ENCODE data around the gene GRAMD1B.
A peak's percentile ranks its signal among the peaks of the same experiment; 100 is the strongest.

Gene GRAMD1B

GRCh38 chr11:123573286-123573685 is 143.2 kb downstream of the GRAMD1B start:
- TF ChIP-seq ZFX (IDR thresholded peaks at IDR 0.05) (no peak), CTCF (conservative IDR thresholded peaks at IDR 0.05) (no peak)

GRCh38 chr11:123575441-123575840 is 145.4 kb downstream of the GRAMD1B start:
- H3K27ac ChIP-seq: no peak overlapping the region
- TF ChIP-seq ZFX (IDR thresholded peaks at IDR 0.05) (no peak), CTCF (conservative IDR thresholded peaks at IDR 0.05) (no peak)

More at GRCh38 chr11:123573286-123573685, 143.2 kb downstream of the GRAMD1B start:
- no peak overlapping the region for H3K27ac ChIP-seq

DNA sequence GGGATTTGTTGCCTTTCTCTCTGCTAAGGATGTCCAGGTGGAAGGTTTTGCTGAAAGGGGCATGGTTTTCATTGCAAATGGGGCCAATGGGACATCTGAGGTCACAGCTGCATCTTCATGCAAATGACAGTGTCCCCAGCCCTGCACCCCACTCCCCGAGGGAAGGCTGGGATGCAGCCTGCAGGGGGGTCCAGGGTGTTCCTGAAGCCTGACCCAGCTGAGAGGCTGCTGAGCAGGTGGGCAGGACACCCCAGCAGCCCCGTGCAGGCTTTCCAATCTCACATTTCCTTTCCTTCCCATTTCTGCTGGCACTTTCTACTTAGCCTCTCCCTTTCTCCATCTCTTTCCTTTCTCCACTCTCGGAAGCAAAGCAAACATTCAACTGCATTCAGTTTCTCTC is 146.0 kb downstream of the GRAMD1B start:
- no peak for TF ChIP-seq ZFX (IDR thresholded peaks at IDR 0.05)
- H3K27ac ChIP-seq: no peak overlapping the region

DNA sequence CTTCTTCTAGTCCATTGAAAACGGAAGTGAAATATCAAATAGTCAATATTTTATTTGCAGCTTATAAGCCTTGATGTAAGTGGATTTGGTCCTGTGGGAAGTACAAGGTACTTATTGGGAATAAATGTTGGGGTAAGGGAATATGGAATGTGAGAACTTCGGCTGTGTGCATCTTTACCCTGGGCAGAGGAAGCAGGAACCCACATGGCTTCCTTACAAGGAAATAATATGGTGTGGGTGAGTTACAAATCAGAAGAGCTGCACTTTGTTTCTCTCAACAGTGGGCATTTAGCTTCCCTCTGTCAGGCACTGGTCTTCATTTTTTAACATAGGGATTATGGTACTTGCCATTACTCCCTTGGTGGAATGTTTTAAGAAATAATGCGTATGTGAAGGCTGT is 146.4 kb downstream of the GRAMD1B start:
- H3K27ac ChIP-seq: no peak overlapping the region
- TF ChIP-seq ZFX (IDR thresholded peaks at IDR 0.05): no peak
- TF ChIP-seq CTCF (conservative IDR thresholded peaks at IDR 0.05): no peak

DNA sequence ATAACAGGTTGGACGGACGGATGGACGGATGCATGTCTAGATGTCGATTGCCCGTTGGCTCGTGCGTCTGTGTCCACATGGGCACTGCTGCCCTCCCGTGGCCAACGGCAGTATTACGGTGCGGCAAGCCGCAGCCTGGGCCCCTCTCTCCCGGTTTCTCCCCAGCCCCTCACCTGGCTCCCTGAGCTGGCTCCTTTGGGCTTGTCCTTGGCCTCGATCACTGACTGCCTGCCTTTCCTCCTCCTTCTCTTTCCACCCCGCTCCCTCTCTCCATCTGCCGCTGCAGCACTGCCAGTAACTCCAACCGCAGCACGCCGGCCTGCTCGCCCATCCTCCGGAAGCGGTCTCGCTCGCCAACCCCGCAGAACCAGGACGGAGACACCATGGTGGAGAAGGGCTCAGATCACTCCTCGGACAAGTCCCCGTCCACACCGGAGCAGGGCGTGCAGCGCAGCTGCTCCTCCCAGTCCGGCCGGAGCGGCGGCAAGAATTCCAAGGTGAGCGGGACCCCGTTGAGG is 147.1 kb downstream of the GRAMD1B start:
- no peak overlapping the region for H3K27ac ChIP-seq
- peak; percentile 95 for TF ChIP-seq CTCF (conservative IDR thresholded peaks at IDR 0.05)
- no peak for TF ChIP-seq ZFX (IDR thresholded peaks at IDR 0.05)

DNA sequence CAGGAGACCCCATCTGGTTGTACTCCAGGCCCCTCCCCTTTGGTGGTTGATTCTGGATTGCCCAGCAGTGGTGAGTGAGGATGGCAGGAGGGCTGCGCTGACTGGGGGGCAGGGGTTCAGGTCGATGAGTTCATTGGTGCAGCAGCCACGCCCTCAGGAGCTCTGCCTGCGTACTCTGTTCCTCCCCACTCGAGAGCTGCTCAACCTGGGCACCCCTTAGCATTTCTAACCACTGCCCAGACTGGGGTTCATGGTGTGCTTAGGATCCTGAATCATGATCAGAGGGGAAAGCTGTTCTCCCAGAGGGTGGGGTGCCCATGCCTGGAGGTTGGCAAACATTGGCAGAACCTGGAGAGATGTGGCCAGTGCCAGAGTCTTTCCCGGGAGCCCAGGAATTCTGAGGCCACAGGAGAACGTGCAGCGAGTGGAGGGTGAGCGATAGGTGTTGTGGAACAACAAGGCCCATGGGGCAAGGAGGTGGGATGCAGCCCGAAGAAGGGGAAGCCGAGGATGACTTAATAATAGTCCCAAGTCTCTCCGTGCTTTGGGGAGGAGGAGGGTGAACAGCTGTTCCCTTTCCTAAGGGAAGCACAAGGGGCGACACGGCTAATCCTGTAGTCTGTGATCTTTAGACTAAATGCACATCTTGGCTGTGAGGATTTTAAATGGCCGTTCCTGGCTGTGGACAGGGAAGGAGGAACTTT is 148.9 kb downstream of the GRAMD1B start:
- no peak overlapping the region for H3K27ac ChIP-seq
- no peak for TF ChIP-seq ZFX (IDR thresholded peaks at IDR 0.05)
- no peak for TF ChIP-seq CTCF (conservative IDR thresholded peaks at IDR 0.05)

GRCh38 chr11:123579482-123579812 is 149.4 kb downstream of the GRAMD1B start:
- no peak overlapping the region for H3K27ac ChIP-seq
- TF ChIP-seq ZFX (IDR thresholded peaks at IDR 0.05) (no peak), CTCF (conservative IDR thresholded peaks at IDR 0.05) (no peak)

- no peak for TF ChIP-seq ZFX (IDR thresholded peaks at IDR 0.05)
- TF ChIP-seq CTCF (conservative IDR thresholded peaks at IDR 0.05): no peak
- H3K27ac ChIP-seq: no peak overlapping the region
Observed at GRCh38 chr11:123580137-123580536, 150.1 kb downstream of the GRAMD1B start.

All from C4-2B (cell line).